Activated naive CD8-positive, alpha-beta T cell treated with anti-CD3 and anti-CD28 coated beads, Interleukin-2, amount 50 U/mL, for 24 hours (primary cell): ENCODE data around the gene MACROD1.

Experiments
- ATAC-seq: fragments of 150-1000 bp; cut with Tn5 transposase; one replicate; pipeline ENCODE4 v1.10.0; 2021
- DNase-seq: peaks from one replicate; pipeline ENCODE4 v3.0.0; 2021
- H3K27ac Mint-ChIP-seq: one replicate; pipeline ENCODE4 v1.8.0; 2021; ENCODE audit warnings: mild to moderate bottlenecking, mixed read lengths
- H3K27me3 Mint-ChIP-seq: one replicate; pipeline ENCODE4 v1.8.0; 2021; ENCODE audit warnings: mixed read lengths
- H3K36me3 Mint-ChIP-seq: one replicate; pipeline ENCODE4 v1.8.0; 2021; ENCODE audit warnings: low read depth, mixed read lengths
- H3K4me1 Mint-ChIP-seq: one replicate; pipeline ENCODE4 v1.8.0; 2021; ENCODE audit warnings: mixed read lengths
- H3K4me3 Mint-ChIP-seq: one replicate; pipeline ENCODE4 v1.8.0; 2021; ENCODE audit warnings: mild to moderate bottlenecking, moderate library complexity, mixed read lengths
- H3K9me3 Mint-ChIP-seq: one replicate; pipeline ENCODE4 v1.8.0; 2021; ENCODE audit warnings: mixed read lengths

MACROD1 gene

DNA sequence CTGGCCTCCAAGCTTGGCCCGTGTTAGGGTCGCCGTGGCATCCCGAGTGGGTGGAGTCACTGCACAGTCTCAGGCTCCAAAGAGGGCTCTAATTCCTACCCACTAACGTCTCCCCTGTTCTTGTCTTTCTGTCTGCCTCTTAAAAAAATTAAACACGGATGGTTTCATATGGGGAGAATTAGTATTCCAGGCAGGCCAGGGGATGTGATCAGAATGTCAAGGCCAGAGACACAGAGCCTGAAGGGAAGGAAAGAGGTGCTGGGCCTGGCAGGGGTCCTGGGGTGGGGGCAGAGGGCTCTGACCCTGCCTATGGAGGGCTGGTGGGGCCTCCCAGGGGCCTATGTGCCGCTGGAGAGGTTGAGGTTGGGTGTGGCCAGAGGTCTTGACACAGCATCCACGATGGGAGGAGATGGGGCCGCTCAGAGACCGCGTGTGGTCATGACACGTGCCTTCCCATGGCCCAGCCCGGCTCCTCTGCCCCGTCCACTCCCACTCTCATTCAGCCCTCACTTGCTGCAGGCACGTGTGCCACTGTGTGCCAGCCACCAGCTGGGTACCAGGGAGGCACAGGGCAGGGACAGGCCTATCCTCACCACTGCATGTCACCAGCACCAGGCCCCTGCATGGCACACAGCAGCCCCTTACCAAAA is 73.7 kb downstream of the MACROD1 start:
- H3K27me3 Mint-ChIP-seq = no peaks in the 10 kb centered on the region
- H3K36me3 Mint-ChIP-seq = no peaks in the 10 kb centered on the region
- no peak overlapping the region for H3K27ac Mint-ChIP-seq
- H3K4me1 Mint-ChIP-seq = no peaks in the 10 kb centered on the region
- no peaks in the 10 kb centered on the region for H3K9me3 Mint-ChIP-seq
- ATAC-seq (no peak), DNase-seq (no peak)
- H3K4me3 Mint-ChIP-seq = no peak overlapping the region

DNA sequence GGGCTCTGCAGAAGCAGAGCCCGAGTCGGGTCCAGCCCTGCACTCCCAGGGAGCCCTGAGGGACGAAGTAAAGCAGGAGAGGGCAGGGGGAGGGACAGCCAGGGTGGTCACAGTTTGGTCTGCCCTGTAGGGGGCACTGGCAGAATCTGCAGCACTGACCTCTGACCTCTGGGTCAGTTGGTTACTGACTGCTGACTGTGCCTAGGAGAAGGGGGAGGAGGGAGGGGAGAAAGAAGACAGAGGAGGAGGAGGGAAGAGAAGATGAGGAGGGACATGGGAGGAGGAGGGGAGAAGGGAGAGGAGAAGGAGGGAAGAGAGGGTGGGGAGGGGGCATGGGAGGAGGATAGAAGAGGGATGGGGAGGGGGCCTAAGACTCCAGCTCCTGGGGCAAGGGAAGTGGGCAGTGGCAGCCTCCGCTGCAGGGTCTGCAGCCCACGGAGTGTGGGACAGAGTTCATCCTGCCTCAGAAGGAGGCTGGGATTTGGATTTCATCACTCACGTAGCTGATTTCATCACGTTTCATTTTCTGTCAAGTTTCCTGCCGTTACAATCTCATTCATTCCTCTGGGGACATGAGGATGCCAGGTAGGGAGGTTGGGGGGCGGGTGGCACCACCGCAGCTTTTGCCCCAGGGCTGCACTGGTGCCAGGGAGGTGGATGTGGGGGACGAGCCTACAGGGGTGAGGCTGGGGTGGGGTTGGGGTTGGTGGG is 75.0 kb downstream of the MACROD1 start:
- Mint-ChIP-seq H3K9me3 (no peaks in the 10 kb centered on the region), H3K4me1 (no peaks in the 10 kb centered on the region), H3K27ac (no peak overlapping the region), H3K27me3 (no peaks in the 10 kb centered on the region), H3K36me3 (no peaks in the 10 kb centered on the region), H3K4me3 (no peak overlapping the region)
- ATAC-seq (no peak), DNase-seq (no peak)

GRCh38 chr11:64089915-64090805 is 75.8 kb downstream of the MACROD1 start:
- DNase-seq (no peak), ATAC-seq (no peak)
- Mint-ChIP-seq H3K4me3 (no peak overlapping the region), H3K27me3 (no peaks in the 10 kb centered on the region), H3K4me1 (no peaks in the 10 kb centered on the region), H3K36me3 (no peaks in the 10 kb centered on the region), H3K27ac (no peak overlapping the region), H3K9me3 (no peaks in the 10 kb centered on the region)

DNA sequence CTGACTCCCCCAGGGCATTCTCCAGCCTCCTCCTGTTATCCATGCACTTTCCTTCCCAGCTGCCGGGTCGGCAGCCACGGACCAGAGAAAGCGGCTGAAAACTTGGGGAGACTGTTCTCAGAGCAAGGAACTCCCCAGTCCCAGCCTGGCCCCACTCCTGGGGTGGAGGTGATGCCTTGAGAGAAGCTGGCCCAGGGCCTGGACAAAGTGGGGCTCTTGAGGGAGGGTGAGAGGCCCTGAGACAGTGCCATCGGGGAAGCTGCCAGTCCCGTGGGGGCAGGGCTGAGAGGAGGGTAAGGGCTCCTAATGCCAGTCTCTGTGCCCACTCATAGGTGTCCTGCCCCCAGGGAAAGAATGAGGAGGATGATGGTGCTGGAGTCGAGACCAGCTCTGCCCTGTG is 76.4 kb downstream of the MACROD1 start:
- H3K9me3 Mint-ChIP-seq = no peaks in the 10 kb centered on the region
- no peak overlapping the region for H3K4me3 Mint-ChIP-seq
- no peaks in the 10 kb centered on the region for H3K36me3 Mint-ChIP-seq
- ATAC-seq (no peak), DNase-seq (no peak)
- no peaks in the 10 kb centered on the region for H3K4me1 Mint-ChIP-seq
- H3K27ac Mint-ChIP-seq = no peak overlapping the region
- H3K27me3 Mint-ChIP-seq = no peaks in the 10 kb centered on the region

GRCh38 chr11:64089027-64089360 is 76.9 kb downstream of the MACROD1 start:
- Mint-ChIP-seq H3K9me3 (no peaks in the 10 kb centered on the region), H3K36me3 (no peaks in the 10 kb centered on the region), H3K27me3 (no peaks in the 10 kb centered on the region), H3K27ac (no peak overlapping the region), H3K4me1 (no peaks in the 10 kb centered on the region), H3K4me3 (no peak overlapping the region)
- no peak for ATAC-seq
- no peak for DNase-seq

- H3K4me1 Mint-ChIP-seq = no peaks in the 10 kb centered on the region
- no peaks in the 10 kb centered on the region for H3K36me3 Mint-ChIP-seq
- ATAC-seq = no peak
- H3K27me3 Mint-ChIP-seq = no peaks in the 10 kb centered on the region
- H3K27ac Mint-ChIP-seq = no peak overlapping the region
- no peaks in the 10 kb centered on the region for H3K9me3 Mint-ChIP-seq
- no peak overlapping the region for H3K4me3 Mint-ChIP-seq
- no peak for DNase-seq
These were observed 77.5 kb downstream of the MACROD1 start for GRCh38 chr11:64088162-64089026.

DNA sequence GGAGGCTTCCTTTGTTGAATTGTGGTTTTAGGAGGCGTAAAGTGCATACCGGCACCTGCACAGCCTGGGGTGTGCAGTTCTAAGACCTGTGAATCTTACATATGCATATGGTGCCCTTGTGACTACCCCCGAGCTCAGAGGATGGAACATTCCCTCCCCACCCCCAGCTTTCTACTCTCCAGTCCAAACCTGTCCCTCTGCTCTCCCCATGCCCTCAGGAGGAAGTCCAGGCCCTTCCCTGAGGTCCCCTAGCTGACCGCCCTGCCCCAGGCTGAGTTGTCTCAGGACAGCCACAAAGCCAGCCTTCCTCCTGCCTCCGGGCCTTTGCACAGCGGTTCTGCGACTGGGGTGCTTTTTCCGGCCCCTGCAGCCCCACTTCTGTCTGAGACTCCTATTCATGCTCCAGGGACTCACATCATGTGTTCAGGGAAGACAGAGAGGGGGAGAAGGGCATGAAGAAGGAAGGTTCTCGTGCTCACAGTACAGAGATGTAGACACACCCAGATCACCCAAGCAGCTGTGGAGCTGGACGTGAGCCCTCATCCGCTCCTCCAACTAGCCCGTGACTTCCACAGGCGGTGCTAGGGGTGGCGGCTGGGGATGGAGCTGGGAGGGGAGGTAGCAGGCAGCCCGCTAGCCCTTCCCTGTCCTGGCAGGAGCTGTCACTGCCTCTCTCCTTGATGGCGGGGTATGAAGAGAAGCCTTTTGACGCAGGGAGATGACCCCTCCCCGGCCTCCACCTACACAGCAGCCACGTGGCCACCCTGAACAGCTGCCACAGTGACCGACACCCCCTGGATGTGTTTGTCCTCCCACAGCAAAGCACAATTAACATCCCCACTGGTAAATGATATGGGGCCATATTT is 79.4 kb downstream of the MACROD1 start:
- H3K27ac Mint-ChIP-seq = no peak overlapping the region
- H3K36me3 Mint-ChIP-seq = no peaks in the 10 kb centered on the region
- no peak for ATAC-seq
- H3K4me3 Mint-ChIP-seq = no peak overlapping the region
- H3K9me3 Mint-ChIP-seq = no peaks in the 10 kb centered on the region
- no peak for DNase-seq
- no peaks in the 10 kb centered on the region for H3K27me3 Mint-ChIP-seq
- H3K4me1 Mint-ChIP-seq = no peaks in the 10 kb centered on the region

GRCh38 chr11:64085906-64086257 is 80.0 kb downstream of the MACROD1 start:
- no peak for ATAC-seq
- Mint-ChIP-seq H3K9me3 (no peaks in the 10 kb centered on the region), H3K27ac (no peak overlapping the region), H3K4me3 (no peak overlapping the region), H3K4me1 (no peaks in the 10 kb centered on the region), H3K27me3 (no peaks in the 10 kb centered on the region), H3K36me3 (no peaks in the 10 kb centered on the region)
- no peak for DNase-seq

GRCh38 chr11:64084951-64085710 is 80.8 kb downstream of the MACROD1 start:
- no peaks in the 10 kb centered on the region for H3K9me3 Mint-ChIP-seq
- no peak overlapping the region for H3K4me3 Mint-ChIP-seq
- H3K4me1 Mint-ChIP-seq = no peaks in the 10 kb centered on the region
- ATAC-seq (no peak), DNase-seq (no peak)
- H3K27me3 Mint-ChIP-seq = no peaks in the 10 kb centered on the region
- H3K36me3 Mint-ChIP-seq = no peaks in the 10 kb centered on the region
- H3K27ac Mint-ChIP-seq = no peak overlapping the region

GRCh38 chr11:64084146-64084950 is 81.6 kb downstream of the MACROD1 start:
- Mint-ChIP-seq H3K36me3 (no peaks in the 10 kb centered on the region), H3K27ac (no peak overlapping the region), H3K4me1 (no peaks in the 10 kb centered on the region)

GRCh38 chr11:64083398-64084080 is 82.4 kb downstream of the MACROD1 start:
- H3K4me1 Mint-ChIP-seq = no peaks in the 10 kb centered on the region

More at GRCh38 chr11:64084146-64084950, 81.6 kb downstream of the MACROD1 start:
- Mint-ChIP-seq H3K4me3 (no peak overlapping the region), H3K27me3 (no peaks in the 10 kb centered on the region), H3K9me3 (no peaks in the 10 kb centered on the region)
- no peak for DNase-seq
- no peak for ATAC-seq

DNA sequence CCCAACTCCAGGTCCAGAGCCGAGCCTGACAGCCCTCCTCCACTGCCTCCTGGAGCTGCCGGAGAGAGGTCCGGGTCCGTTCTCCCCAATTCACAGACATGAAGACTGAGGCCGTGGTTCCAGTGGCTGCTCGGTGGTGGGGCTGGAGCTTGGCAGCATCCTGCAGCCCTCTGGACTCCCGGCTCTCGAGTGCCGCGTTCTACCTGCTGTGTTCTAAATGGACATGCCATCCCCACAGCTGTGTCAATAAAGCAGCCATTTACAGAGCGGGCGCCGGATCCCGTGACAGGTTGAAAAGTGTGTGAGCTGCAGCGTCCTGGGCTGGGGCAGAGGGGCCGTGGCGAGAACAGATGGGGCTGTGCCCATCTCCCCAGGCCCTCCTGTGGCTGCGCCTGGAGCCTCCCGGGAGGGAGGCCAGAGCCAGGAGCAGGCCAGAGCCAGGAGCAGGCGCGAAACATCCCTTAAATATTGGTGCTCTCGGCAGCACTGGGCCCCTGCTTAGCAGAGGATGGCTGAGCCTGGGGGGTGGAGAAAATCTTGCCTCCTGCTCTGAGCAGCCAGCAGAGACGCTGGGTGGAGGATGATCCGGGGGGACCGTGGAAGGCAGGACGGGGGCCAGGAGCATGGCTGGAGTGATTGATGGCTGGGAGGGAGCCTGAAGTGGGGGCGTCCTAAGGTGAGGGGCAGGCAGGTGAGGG is 84.0 kb downstream of the MACROD1 start:
- Mint-ChIP-seq H3K9me3 (no peaks in the 10 kb centered on the region), H3K27ac (no peak overlapping the region), H3K27me3 (no peaks in the 10 kb centered on the region), H3K4me3 (no peak overlapping the region), H3K4me1 (no peaks in the 10 kb centered on the region), H3K36me3 (no peaks in the 10 kb centered on the region)
- ATAC-seq (no peak), DNase-seq (no peak)

More at GRCh38 chr11:64083398-64084080, 82.4 kb downstream of the MACROD1 start:
- Mint-ChIP-seq H3K36me3 (no peaks in the 10 kb centered on the region), H3K27ac (no peak overlapping the region), H3K27me3 (no peaks in the 10 kb centered on the region), H3K9me3 (no peaks in the 10 kb centered on the region), H3K4me3 (no peak overlapping the region)
- ATAC-seq (no peak), DNase-seq (no peak)
